Measurements from ENCODE around the gene EMILIN2. TPM values are rescaled to one million over a fixed set of nuclear protein-coding genes. Genes with fewer than 3 reads are reported as not detected.
A peak's percentile ranks its signal among the peaks of the same experiment; 100 is the strongest.
"Not testable (repeated sequence)": the region's sequence is repeated elsewhere in the genome, so short reads cannot be mapped to it uniquely, and the experiment has no call there.

Gene EMILIN2
- polyA plus RNA-seq, 1 experiment, result 7.6 TPM

DNA sequence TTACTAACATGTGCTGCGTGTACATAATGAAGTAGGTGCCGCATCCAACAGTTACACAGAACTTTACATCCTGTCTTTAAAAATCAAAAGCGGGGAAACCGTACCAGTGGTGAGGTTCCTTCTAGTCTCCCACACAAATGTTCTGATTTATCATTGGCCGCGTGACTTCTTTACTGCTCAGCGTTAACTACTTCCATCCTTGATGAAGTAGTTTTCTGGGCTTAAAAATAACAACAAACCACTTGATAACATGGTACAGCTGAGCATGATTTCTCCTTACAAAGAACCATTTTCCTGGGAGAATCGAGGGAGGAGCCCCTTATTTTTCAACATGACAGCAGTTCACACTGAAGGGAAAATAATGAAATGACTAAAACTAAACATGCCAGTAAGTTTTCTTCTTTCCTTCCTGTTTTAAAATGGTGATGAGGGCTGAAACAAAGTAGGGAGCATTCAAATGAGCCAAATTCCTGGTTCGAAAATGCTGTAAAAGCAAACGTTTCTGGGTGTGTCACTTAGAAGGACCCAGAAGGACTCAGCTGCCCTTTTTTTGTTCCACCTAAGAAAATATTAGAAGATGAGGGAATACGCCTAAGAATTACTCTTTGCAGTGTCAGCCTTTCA lies 9.9 kb downstream of the EMILIN2 start:
- ChIA-PET CTCF (no interaction called here), POLR2A (interaction anchor here (0.5 kb wide), 1 partner anchor 732 kb away, joined by 5 read pairs; no protein-coding TSS in a partner anchor)
- Histone ChIP-seq H3K36me3 (ENCODE audit: control insufficient read depth, insufficient read depth, low read length) (no peaks in the 10 kb centered on the region), H3K4me3 (ENCODE audit: low read depth, low read length) (no peak overlapping the region), H3K27me3 (ENCODE audit: control insufficient read depth, insufficient read depth, low read length) (no peaks in the 10 kb centered on the region)
- TF ChIP-seq, protein P1, sequence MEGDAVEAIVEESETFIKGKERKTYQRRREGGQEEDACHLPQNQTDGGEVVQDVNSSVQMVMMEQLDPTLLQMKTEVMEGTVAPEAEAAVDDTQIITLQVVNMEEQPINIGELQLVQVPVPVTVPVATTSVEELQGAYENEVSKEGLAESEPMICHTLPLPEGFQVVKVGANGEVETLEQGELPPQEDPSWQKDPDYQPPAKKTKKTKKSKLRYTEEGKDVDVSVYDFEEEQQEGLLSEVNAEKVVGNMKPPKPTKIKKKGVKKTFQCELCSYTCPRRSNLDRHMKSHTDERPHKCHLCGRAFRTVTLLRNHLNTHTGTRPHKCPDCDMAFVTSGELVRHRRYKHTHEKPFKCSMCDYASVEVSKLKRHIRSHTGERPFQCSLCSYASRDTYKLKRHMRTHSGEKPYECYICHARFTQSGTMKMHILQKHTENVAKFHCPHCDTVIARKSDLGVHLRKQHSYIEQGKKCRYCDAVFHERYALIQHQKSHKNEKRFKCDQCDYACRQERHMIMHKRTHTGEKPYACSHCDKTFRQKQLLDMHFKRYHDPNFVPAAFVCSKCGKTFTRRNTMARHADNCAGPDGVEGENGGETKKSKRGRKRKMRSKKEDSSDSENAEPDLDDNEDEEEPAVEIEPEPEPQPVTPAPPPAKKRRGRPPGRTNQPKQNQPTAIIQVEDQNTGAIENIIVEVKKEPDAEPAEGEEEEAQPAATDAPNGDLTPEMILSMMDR (IDR thresholded peaks at IDR 0.05; ENCODE audit: insufficient read depth, low read depth, low read length), result no peak
- no peak for DNase-seq (ENCODE audit: low read depth)

- ChIA-PET CTCF (interaction anchor here (1.3 kb wide), 1 partner anchor 35 kb away, joined by 3 read pairs; no protein-coding TSS in a partner anchor), POLR2A (no interaction called here)
- TF ChIP-seq, protein P1 (IDR thresholded peaks at IDR 0.05; ENCODE audit: insufficient read depth, low read depth, low read length), result no peak
- peak; percentile 94 for DNase-seq (ENCODE audit: low read depth)
- no peaks in the 10 kb centered on the region for H3K36me3 ChIP-seq (ENCODE audit: control insufficient read depth, insufficient read depth, low read length)
- H3K4me3 ChIP-seq (ENCODE audit: low read depth, low read length), result no peak overlapping the region
- H3K27me3 ChIP-seq (ENCODE audit: control insufficient read depth, insufficient read depth, low read length), result no peaks in the 10 kb centered on the region
Observed at GRCh38 chr18:2857491-2858131, 10.8 kb downstream of the EMILIN2 start.

GRCh38 chr18:2860397-2860796 lies 13.6 kb downstream of the EMILIN2 start:
- POLR2A ChIA-PET; CTCF ChIA-PET; H3K4me3 ChIP-seq (ENCODE audit: low read depth, low read length); H3K36me3 ChIP-seq (ENCODE audit: control insufficient read depth, insufficient read depth, low read length); H3K27me3 ChIP-seq (ENCODE audit: control insufficient read depth, insufficient read depth, low read length); DNase-seq (ENCODE audit: low read depth): not testable (repeated sequence)

DNA sequence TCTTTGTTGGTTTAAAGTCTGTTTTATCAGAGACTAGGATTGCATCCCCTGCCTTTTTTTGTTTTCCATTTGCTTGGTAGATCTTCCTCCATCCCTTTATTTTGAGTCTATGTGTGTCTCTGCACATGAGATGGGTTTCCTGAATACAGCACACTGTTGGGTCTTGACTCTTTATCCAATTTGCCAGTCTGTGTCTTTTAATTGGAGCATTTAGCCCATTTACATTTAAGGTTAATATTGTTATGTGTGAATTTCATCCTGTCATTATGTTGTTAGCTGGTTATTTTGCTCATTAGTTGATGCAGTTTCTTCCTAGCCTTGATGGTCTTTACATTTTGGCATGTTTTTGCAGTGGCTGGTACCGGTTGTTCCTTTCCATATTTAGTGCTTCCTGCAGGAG lies 17.2 kb downstream of the EMILIN2 start:
- DNase-seq (ENCODE audit: low read depth); POLR2A ChIA-PET; H3K27me3 ChIP-seq (ENCODE audit: control insufficient read depth, insufficient read depth, low read length); CTCF ChIA-PET; H3K4me3 ChIP-seq (ENCODE audit: low read depth, low read length); H3K36me3 ChIP-seq (ENCODE audit: control insufficient read depth, insufficient read depth, low read length): not testable (repeated sequence)

DNA sequence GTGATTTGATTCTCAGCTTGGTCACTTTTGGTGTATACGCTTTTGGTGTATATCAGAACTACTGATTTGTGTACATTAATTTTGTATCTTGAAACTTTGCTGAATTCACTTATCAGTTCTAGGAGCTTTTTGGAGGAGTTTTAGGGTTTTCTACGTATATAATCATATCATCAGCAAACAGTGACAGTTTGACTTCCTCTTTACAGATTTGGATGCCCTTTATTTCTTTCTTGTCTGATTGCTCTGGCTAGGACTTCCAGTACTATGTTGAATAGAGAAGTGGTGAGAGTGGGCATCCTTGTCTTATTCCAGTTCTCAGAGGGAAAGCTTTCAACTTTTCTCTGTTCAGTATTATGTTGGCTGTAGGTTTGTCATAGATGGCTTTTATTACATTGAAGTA lies 19.7 kb downstream of the EMILIN2 start:
- H3K4me3 ChIP-seq (ENCODE audit: low read depth, low read length); POLR2A ChIA-PET; DNase-seq (ENCODE audit: low read depth); H3K27me3 ChIP-seq (ENCODE audit: control insufficient read depth, insufficient read depth, low read length); CTCF ChIA-PET; H3K36me3 ChIP-seq (ENCODE audit: control insufficient read depth, insufficient read depth, low read length): not testable (repeated sequence)

DNA sequence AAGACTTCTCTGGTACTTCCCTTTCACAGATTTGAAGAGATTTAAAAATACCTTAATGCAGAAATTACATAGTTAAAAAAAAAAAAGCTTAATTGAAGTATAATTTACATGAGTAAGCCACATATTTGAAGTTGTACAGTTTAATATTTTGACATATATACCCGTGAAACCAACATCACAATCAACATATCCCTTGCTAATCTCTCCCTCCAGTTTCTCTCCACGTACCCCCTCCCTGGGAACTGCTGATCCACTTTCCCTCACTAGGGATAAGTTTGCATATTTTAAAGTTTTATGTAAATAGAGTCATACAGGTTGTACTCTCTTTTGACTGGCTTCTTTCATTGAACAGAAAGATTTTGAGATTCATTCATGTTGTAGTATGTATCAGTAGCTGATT lies 22.4 kb downstream of the EMILIN2 start:
- ChIA-PET POLR2A (no interaction called here), CTCF (no interaction called here)
- no peak overlapping the region for H3K4me3 ChIP-seq (ENCODE audit: low read depth, low read length)
- TF ChIP-seq, protein P1 (IDR thresholded peaks at IDR 0.05; ENCODE audit: insufficient read depth, low read depth, low read length), result no peak
- DNase-seq (ENCODE audit: low read depth), result no peak
- H3K27me3 ChIP-seq (ENCODE audit: control insufficient read depth, insufficient read depth, low read length), result no peaks in the 10 kb centered on the region
- no peaks in the 10 kb centered on the region for H3K36me3 ChIP-seq (ENCODE audit: control insufficient read depth, insufficient read depth, low read length)

Data from BJ (cell line).